Measurements from ENCODE around the gene NOS3. TPM values are rescaled to one million over a fixed set of nuclear protein-coding genes. Genes with fewer than 3 reads are reported as not detected.

NOS3 gene
- polyA plus RNA-seq, 1 donor from 2014 or later = not detected

GRCh38 chr7:151061213-151062110 is 70.6 kb downstream of the NOS3 start:
- H2AFZ ChIP-seq (ENCODE audit: low read depth, low read length) = no peak overlapping the region
- TF ChIP-seq EP300 (conservative IDR thresholded peaks at IDR 0.05; ENCODE audit: poor library complexity, severe bottlenecking) = no peak
- H3K9ac ChIP-seq (ENCODE audit: low read length) = no peak overlapping the region
- no peaks in the 10 kb centered on the region for H4K20me1 ChIP-seq (ENCODE audit: insufficient read depth)
- H3K9me2 ChIP-seq (ENCODE audit: insufficient read depth, low read length) = no peaks in the 10 kb centered on the region
- H3K4me3 ChIP-seq (ENCODE audit: low read length) = no peak overlapping the region
- no peak overlapping the region for H3K27ac ChIP-seq (ENCODE audit: low read length)
- H3K9me3 ChIP-seq (ENCODE audit: low read length) = no peaks in the 10 kb centered on the region
- H3K27me3 ChIP-seq (ENCODE audit: insufficient read depth, low read depth, low read length) = peaks cover 7% of the 10 kb centered on the region
- no peaks in the 10 kb centered on the region for H3K36me3 ChIP-seq (ENCODE audit: insufficient read depth, low read length)
- no peaks in the 10 kb centered on the region for H3K79me2 ChIP-seq (replicated peaks; ENCODE audit: insufficient read depth, low read length)
- peaks cover 6% of the 10 kb centered on the region for H3F3A ChIP-seq (ENCODE audit: insufficient read depth, low read length, poor library complexity, severe bottlenecking)
- H3K4me2 ChIP-seq (ENCODE audit: low read length) = no peak overlapping the region

GRCh38 chr7:151062111-151062398 is 71.2 kb downstream of the NOS3 start:
- Histone ChIP-seq H2AFZ (ENCODE audit: low read depth, low read length) (no peak overlapping the region), H3K9me3 (ENCODE audit: low read length) (no peaks in the 10 kb centered on the region), H3K9ac (ENCODE audit: low read length) (no peak overlapping the region)

More at GRCh38 chr7:151062111-151062398, 71.2 kb downstream of the NOS3 start:
- Histone ChIP-seq H3K79me2 (replicated peaks; ENCODE audit: insufficient read depth, low read length) (no peaks in the 10 kb centered on the region), H3K4me3 (ENCODE audit: low read length) (no peak overlapping the region), H3K27ac (ENCODE audit: low read length) (no peak overlapping the region), H3K36me3 (ENCODE audit: insufficient read depth, low read length) (no peaks in the 10 kb centered on the region), H3K27me3 (ENCODE audit: insufficient read depth, low read depth, low read length) (peaks cover 7% of the 10 kb centered on the region), H4K20me1 (ENCODE audit: insufficient read depth) (no peaks in the 10 kb centered on the region), H3F3A (ENCODE audit: insufficient read depth, low read length, poor library complexity, severe bottlenecking) (peaks cover 6% of the 10 kb centered on the region), H3K9me2 (ENCODE audit: insufficient read depth, low read length) (no peaks in the 10 kb centered on the region), H3K4me2 (ENCODE audit: low read length) (no peak overlapping the region)
- TF ChIP-seq CTCF (IDR thresholded peaks at IDR 0.05; ENCODE audit: poor library complexity, severe bottlenecking) (no peak), REST (IDR thresholded peaks at IDR 0.05; ENCODE audit: borderline replicate concordance) (no peak), RAD21 (conservative IDR thresholded peaks at IDR 0.05) (no peak), EP300 (conservative IDR thresholded peaks at IDR 0.05; ENCODE audit: poor library complexity, severe bottlenecking) (no peak)
